Gastrocnemius medialis (tissue), 4 donors: Measurements from ENCODE around the gene PFKFB3.

Experiments used
- POLR2A ChIP-seq, 2 donors: fragments of 450-650 bp; IDR thresholded peaks; one replicate each; pipeline ENCODE4 v1.6.1; 2017; ENCODE audit warnings: antibody characterized with exemption in 2 of 2, mild to moderate bottlenecking in 2 of 2, moderate library complexity in 2 of 2
- TF ChIP-seq, protein P1 (sequence below), 5 experiments: fragments of 450-650 bp in 3 of 5; fragments of 200-600 bp in 2 of 5; sonication (generic) in 2 of 5; IDR thresholded peaks in 4 of 5; conservative IDR thresholded peaks in 1 of 5; 1 replicate in 4 of 5; 2 replicates in 1 of 5; pipeline ENCODE4 v1.5.1; 2016 to 2019; ENCODE audit warnings: antibody characterized with exemption in 5 of 5, mild to moderate bottlenecking in 3 of 5, moderate library complexity in 3 of 5

GRCh38 chr10:6259153-6259552 lies 56.4 kb downstream of the PFKFB3 start:
- TF ChIP-seq, protein P1, sequence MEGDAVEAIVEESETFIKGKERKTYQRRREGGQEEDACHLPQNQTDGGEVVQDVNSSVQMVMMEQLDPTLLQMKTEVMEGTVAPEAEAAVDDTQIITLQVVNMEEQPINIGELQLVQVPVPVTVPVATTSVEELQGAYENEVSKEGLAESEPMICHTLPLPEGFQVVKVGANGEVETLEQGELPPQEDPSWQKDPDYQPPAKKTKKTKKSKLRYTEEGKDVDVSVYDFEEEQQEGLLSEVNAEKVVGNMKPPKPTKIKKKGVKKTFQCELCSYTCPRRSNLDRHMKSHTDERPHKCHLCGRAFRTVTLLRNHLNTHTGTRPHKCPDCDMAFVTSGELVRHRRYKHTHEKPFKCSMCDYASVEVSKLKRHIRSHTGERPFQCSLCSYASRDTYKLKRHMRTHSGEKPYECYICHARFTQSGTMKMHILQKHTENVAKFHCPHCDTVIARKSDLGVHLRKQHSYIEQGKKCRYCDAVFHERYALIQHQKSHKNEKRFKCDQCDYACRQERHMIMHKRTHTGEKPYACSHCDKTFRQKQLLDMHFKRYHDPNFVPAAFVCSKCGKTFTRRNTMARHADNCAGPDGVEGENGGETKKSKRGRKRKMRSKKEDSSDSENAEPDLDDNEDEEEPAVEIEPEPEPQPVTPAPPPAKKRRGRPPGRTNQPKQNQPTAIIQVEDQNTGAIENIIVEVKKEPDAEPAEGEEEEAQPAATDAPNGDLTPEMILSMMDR (IDR thresholded peaks at IDR 0.05 in 4 of 5, conservative IDR thresholded peaks at IDR 0.05 in 1 of 5): no peak
- TF ChIP-seq POLR2A (IDR thresholded peaks at IDR 0.05): no peak
